Mesenteric fat pad (tissue), 1 donor: ENCODE data around the gene SREBF1. TPM values are rescaled to one million over a fixed set of nuclear protein-coding genes. Genes with fewer than 3 reads are reported as not detected.

Source experiments
- DNase-seq: peaks from one replicate; pipeline ENCODE4 v3.0.0-alpha.2; 2020; ENCODE audit warnings: low spot score
- total RNA-seq: library from RNA; stranded (reverse); fragmentation: NEBNext Ultra II Directional; extraction: Animal tissue kit (Norgen Biotek cat#: 25700); gene quantifications from one replicate; pipeline ENCODE4 v1.2.1, GENCODE V29; 2021
- donor health status: DM: yes; HTN: yes; CAD: no.

The SREBF1 gene
- total RNA-seq, 1 donor from 2014 or later = 39.9 TPM

DNA sequence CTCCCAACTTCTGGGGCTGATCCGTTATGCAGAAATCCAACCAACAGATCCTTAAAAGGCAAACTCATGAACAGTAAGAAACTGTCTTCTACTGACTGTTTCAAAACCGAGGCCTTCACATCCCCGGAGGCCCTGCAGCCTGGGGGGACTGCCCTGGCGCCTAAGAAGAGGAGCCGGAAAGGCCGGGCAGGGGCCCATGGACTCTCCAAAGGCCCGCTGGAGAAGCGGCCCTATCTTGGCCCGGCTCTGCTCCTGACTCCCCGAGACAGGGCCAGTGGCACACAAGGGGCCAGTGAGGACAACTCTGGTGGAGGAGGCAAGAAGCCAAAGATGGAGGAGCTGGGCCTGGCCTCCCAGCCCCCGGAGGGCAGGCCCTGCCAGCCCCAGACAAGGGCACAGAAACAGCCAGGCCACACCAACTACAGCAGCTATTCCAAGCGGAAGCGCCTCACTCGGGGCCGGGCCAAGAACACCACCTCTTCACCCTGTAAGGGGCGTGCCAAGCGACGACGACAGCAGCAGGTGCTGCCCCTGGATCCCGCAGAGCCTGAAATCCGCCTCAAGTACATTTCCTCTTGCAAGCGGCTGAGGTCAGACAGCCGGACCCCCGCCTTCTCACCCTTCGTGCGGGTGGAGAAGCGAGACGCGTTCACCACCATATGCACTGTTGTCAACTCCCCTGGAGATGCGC lies 39.5 kb downstream of the SREBF1 start:
- no peak for DNase-seq

DNA sequence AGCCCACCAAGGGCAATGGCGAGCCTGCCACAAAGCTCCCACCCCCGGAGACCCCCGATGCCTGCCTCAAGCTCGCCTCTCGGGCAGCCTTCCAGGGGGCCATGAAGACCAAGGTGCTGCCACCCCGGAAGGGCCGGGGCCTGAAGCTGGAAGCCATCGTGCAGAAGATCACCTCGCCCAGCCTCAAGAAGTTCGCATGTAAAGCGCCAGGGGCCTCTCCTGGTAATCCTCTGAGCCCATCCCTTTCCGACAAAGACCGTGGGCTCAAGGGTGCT lies 40.1 kb downstream of the SREBF1 start:
- DNase-seq = no peak

DNA sequence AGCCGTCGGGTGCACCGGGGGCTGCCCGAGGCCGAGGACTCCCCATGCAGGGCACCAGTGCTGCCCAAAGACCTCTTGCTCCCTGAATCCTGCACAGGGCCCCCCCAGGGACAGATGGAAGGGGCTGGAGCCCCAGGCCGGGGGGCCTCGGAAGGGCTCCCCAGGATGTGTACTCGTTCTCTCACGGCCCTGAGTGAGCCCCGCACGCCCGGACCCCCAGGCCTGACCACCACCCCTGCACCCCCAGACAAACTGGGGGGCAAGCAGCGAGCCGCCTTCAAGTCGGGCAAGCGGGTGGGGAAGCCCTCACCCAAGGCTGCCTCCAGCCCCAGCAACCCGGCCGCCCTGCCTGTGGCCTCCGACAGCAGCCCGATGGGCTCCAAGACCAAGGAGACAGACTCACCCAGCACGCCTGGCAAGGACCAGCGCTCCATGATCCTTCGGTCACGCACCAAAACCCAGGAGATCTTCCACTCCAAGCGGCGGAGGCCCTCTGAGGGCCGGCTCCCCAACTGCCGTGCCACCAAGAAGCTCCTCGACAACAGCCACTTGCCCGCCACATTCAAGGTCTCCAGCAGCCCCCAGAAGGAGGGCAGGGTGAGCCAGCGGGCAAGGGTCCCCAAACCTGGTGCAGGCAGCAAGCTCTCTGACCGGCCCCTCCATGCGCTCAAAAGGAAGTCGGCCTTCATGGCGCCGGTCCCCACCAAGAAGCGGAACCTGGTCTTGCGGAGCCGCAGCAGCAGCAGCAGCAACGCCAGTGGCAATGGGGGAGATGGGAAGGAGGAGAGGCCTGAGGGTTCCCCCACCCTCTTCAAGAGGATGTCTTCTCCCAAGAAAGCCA lies 40.6 kb downstream of the SREBF1 start:
- DNase-seq = no peak

DNA sequence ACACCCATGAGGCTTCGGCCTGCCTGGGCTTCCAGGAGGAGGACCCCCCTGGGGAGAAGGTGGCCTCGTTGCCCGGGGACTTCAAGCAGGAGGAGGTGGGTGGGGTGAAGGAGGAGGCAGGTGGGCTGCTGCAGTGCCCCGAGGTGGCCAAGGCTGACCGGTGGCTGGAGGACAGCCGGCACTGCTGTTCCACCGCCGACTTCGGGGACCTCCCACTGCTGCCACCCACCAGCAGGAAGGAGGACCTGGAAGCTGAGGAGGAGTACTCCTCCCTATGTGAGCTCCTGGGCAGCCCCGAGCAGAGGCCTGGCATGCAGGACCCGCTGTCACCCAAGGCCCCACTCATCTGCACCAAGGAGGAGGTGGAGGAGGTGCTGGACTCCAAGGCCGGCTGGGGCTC lies 41.5 kb downstream of the SREBF1 start:
- no peak for DNase-seq

DNA sequence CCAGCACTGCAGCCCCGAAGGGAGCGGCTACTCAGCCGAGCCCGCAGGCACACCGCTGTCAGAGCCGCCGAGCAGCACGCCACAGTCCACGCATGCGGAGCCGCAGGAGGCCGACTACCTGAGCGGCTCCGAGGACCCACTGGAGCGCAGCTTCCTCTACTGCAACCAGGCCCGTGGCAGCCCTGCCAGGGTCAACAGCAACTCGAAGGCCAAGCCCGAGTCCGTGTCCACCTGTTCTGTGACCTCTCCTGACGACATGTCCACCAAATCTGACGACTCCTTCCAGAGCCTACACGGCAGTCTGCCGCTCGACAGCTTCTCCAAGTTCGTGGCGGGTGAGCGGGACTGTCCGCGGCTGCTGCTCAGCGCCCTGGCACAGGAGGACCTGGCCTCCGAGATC lies 42.4 kb downstream of the SREBF1 start:
- DNase-seq = no peak

DNA sequence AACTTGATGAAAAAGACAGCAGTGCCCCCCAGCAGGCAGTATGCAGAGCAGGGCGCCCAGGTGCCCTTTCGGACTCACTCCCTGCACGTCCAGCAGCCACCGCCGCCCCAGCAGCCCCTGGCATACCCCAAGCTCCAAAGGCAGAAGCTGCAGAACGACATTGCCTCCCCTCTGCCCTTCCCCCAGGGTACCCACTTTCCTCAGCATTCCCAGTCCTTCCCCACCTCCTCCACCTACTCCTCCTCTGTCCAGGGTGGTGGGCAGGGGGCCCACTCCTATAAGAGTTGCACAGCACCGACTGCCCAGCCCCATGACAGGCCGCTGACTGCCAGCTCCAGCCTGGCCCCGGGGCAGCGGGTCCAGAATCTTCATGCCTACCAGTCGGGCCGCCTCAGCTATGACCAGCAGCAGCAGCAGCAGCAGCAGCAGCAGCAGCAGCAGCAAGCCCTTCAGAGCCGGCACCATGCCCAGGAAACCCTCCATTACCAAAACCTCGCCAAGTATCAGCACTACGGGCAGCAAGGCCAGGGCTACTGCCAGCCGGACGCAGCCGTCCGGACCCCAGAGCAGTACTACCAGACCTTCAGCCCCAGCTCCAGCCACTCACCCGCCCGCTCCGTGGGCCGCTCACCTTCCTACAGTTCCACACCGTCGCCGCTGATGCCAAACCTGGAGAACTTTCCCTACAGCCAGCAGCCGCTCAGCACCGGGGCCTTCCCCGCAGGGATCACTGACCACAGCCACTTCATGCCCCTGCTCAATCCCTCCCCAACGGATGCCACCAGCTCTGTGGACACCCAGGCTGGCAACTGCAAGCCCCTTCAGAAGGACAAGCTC lies 43.2 kb downstream of the SREBF1 start:
- no peak for DNase-seq

DNA sequence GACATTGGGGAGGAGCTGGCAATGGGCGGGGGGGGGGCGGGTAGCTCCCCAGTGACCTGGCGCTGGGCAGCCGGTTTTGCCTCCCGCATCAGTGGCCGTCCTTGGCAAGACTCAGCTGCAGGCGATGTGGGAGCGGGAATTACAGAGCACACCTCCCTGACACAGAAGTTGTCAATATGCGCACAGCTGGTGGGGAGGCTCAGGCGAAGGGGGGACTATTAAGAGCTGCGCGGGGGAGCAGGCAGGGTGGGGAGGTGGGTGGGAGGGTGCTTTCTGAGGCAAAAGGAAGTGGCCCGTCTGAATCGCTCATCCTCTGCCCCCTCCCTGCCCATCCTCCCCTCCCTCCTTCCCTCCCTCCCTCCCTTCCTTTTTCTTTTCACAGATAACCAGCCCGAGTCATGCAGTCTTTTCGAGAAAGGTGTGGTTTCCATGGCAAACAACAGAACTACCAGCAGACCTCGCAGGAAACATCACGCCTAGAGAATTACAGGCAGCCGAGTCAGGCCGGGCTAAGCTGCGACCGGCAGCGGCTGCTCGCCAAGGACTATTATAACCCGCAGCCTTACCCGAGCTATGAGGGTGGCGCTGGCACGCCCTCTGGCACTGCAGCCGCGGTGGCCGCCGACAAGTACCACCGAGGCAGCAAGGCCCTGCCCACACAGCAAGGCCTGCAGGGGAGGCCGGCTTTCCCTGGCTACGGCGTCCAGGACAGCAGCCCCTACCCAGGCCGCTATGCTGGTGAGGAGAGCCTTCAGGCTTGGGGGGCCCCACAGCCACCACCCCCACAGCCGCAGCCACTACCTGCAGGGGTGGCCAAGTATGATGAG lies 44.0 kb downstream of the SREBF1 start:
- no peak for DNase-seq

DNA sequence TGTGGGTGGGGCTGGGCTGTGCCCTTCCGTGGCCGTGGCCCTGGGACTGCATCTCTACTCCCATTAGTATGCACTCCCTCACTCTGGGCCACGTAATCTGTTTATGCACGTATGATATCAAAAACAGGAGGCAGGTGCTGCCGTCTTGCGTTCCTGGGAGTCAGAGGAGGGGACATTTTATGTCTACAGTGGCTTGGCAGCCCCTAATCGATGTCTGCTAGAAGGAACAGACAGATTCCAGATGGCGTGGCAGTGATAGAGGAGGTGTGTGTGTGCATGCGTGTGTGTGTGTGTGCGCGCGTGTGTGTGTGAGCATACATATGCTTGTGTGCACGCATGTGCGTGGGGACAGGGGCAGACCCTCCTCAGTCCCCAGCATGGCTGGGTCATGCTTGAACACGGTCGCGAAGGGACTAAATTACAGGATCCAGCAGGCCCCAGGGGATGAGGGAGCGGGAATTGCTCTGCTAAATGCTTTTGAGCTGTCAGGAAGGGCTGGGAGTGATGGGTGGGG lies 44.7 kb downstream of the SREBF1 start:
- DNase-seq = no peak

DNA sequence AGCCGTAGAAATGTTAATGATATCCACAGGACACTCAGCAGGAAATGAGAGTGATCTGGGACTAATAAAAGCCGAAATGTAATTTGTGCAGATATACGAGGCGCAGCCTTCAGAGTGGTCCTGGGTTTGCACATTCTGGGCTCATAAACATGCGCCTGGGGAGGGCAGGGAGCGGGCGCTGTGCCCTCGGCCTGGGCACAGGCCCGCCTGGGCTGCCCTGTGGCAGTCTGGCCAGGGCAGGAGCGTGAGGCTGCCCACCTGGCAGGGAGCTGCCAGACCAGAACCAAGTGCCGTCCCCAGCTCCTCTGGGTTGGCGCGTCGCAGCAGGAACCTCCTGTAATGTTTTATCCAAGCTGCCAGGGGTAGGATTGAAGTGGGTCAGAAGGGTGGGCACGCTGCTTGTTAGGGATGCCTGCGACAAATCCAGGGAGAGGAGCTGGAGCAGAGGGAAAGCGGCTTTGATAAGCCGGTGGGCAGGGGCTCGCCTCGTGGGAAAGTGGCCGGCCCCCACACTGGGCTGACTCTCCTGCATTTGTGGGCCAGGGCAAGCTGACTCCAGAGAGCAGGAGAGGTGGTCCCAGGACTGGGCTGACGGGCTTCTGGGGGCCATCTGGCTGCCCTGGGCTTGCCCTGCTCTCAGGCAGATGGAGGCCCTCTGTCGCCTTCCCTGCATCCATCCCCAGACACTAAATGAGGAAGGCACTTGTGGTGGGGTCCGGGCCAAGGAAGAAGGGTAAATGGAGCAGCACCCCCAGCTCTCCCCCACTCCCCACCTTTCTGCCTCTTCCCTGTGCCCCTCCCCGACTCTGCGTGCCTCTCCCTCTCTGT lies 45.9 kb downstream of the SREBF1 start:
- no peak for DNase-seq

DNA sequence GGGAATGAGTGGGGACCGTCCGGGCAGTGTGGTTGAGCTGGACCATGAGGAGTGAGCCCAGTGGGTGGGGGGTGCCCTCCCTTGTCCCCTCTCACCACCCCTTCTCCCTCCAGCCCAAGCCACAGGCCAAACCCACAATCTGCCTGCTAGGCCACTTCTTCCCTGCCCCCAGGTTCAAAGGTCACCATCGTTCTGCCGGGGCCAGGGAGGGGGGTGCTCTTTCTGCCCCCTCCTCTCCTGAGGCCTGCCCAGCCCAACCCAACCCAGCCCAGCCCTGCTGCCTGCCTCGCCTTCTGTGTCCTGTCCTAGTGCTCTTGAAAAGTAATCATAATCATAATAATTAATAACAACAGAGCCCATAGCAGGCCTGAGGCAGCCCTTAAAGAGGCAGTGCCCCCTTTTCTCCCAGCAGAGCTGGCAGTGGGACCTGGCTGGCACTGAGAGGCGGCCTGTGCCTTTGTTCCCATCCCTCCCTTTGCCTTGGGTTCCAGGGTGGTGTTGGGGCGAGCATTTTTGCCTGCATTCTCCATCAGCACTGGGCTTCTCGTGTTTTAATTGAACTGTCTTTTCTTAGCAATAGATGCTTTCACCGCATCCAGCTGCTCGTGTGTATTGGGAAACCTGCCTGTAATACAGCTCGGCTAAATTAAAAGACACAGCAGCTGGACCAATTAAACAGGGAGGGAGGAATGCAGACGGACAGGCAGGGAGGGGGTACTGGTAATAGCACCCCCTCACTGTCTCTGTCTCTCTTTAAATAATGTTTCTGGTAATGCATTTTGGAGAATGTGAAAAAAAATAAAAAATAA lies 46.8 kb downstream of the SREBF1 start:
- no peak for DNase-seq

DNA sequence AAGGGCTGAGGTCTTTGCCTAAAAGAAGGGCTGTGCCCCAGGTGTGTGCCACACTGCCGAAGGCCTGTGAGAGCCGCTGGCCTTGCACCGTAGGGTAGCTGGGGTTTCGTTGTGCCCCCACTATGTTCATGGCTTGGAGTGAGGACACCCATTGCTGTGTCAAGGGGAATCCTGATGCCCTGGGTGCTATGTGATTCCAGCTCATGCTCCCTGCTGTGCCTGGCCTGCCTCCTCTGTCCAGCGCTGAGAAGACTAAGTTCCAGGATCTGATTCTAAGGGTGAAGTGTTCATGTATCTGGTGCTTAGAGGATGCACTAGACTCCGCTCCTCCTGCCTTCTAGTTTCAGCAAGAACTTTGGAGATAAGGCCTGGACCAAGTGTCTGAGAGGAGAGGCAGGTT lies 47.4 kb downstream of the SREBF1 start:
- DNase-seq = no peak

DNA sequence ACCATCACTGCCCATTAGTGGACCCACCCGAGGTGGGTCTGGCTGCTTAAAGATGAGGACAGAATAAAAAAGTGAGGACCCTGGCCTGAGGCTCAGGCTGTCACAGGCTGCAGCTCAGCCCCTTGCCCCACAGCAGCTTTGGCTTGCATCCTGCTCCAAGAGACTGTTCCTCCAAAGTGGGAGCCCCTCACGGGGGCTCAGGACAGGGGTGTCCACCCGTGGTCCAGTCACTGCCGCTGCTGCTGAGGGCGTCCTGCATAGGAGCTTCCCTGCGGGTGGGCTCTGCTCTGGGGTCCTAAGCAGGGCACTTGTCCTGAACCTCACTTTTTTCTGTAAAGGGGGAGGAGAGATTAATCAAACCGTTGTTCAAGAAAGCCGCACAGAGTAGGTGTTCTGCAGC lies 47.8 kb downstream of the SREBF1 start:
- no peak for DNase-seq

DNA sequence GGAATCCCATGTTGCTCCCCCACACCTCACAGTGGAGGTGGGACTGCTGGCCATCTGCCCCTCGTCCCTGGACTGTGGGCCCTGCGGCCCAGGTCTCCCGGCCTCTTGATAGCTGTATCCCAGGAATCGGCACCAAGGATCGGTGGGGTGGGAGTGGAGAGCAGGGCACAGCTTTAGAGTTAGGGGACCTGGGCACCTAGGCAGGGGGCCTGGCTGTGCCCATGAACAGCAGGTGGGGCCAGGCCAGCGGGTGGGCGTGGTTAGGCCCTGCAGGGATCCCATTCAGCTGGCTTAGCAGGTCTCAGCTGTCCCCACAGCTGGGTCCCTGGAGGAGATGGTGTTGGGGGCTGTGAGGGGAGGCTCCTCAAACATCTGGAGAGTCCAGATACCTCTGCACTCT lies 49.2 kb downstream of the SREBF1 start:
- no peak for DNase-seq

DNA sequence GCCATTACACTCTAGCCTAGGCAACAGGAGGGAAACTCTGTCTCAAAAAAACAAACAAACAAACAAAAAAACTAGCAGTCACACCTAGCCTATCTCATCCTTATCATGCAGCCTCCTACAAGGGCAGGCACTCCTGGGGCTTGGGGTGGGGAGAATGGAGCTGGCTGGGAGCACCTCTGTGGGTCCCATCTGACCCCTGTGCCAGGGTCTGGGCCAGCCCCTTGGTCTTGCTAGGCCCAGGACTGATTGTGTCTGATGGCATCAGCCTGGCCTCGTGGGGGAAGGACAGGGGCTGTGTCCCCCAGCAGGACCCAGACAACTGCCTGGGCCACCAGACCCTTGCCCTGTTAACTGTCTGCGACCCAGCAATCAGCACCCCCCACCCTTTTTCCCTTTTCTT lies 49.8 kb downstream of the SREBF1 start:
- DNase-seq = no peak

DNA sequence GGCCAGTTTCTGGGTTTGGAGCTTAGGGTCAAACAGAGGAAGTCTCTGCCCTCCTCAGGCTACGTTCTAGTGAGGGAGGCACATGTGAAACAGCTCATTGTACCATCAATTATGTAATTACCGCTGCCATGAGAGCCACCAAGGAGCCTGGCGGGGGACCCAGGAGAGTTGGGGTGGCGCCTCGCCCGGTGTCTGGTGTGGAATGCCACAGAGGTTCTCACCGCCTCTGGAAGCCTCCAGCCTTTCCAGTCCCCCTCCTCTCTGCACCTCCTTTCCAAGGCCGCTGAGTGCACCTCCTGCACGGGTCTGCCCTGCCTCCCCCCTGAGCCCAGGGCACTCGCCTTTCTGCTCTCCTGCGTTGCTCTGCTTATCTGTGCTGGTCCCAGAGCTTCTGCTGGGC lies 51.4 kb downstream of the SREBF1 start:
- DNase-seq = no peak

DNA sequence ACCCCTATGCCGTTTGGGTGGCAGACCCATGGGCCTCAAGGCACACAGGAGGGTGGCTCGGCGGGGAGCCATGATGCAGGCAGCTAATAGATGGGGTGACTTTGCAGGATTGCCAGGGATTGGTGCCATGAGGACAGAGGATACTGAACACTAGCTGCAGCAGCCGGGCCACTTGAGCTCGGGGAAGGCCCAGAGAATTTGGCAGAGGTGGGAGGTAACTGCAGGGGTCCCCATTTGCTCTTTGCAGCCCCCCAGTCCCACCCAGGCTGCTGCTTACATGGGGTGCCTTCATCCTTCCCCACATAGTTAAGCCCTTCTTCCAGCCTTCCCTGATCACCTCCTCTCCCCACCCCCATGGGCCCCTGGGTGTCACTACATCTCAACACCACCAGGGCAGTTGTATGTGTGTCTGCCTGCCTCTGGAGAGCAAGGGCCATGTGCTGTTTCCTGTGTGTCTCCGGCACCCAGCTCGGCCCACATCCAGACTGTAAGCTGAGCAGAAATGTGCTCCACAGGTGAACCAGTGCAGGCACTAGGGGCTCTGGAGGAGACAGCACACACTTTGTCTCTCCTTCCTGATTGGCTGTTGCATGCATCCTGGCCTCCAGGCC lies 52.0 kb downstream of the SREBF1 start:
- DNase-seq = no peak

DNA sequence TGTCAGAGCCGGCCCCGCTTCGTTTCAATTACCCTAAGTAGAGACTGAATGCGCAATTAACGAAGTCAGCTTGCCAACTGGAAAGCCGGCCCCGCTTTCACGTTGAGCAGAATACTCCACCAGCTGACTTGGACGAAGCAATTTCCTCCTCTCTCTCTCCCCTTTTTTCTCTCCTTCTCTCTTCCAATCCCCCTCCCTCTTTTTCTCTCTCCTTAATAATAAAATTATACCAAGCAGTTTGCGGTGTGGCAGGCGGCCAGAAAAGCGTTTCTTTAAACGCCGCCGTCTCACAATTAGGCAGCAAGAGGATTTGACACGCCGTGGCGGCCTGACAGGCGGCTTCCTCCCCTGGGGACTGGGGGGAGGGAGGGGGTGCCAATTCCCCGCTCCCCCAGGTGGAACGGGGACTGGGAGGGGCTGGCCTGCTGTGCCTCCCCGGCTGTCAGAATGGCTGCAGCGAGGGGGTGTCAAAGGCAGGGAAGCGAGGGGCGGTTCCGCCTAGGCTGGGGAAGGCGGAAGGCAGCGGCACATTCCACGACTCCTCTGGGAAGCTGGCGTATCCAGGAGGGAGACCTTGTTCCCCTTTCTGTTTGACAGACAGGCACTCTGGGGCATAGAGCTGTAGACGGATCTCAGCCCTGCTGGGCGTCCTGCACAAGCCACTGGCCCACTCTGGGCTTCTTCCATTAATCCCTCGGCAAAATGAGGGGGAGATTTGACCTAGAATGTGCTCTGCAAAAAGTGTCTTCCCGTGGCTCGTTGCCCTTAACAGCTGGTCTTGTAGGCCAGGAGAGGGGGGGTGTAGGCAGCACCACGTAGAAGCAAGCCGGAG lies 52.7 kb downstream of the SREBF1 start:
- no peak for DNase-seq
